ENCODE results near the gene PPP1R12B.
"Not testable (repeated sequence)": the region's sequence is repeated elsewhere in the genome, so short reads cannot be mapped to it uniquely, and the experiment has no call there.

PPP1R12B gene

GRCh38 chr1:202493112-202493511, 144.6 kb downstream of the PPP1R12B start:
- not testable (repeated sequence) for FAIRE-seq; DNase-seq (ENCODE audit: insufficient read length, low spot score)

- FAIRE-seq, result no peak
Measured at GRCh38 chr1:202498542-202498941, 150.0 kb downstream of the PPP1R12B start.

GRCh38 chr1:202499997-202500396, 151.5 kb downstream of the PPP1R12B start:
- not testable (repeated sequence) for FAIRE-seq

More at GRCh38 chr1:202498542-202498941, 150.0 kb downstream of the PPP1R12B start:
- DNase-seq (ENCODE audit: insufficient read length, low spot score), result no peak
- no peak for TF ChIP-seq CTCF (IDR thresholded peaks at IDR 0.05; ENCODE audit: insufficient read depth, missing control alignments)

GRCh38 chr1:202501281-202501680, 152.8 kb downstream of the PPP1R12B start:
- FAIRE-seq (no peak), DNase-seq (ENCODE audit: insufficient read length, low spot score) (no peak)
- TF ChIP-seq CTCF (IDR thresholded peaks at IDR 0.05; ENCODE audit: insufficient read depth, missing control alignments), result peak; percentile 66

More at GRCh38 chr1:202499997-202500396, 151.5 kb downstream of the PPP1R12B start:
- DNase-seq (ENCODE audit: insufficient read length, low spot score), result not testable (repeated sequence)

- no peak for TF ChIP-seq CTCF (IDR thresholded peaks at IDR 0.05; ENCODE audit: insufficient read depth, missing control alignments)
- DNase-seq (ENCODE audit: insufficient read length, low spot score), result no peak
- FAIRE-seq, result no peak
Measured at GRCh38 chr1:202505356-202505755, 156.9 kb downstream of the PPP1R12B start.

- FAIRE-seq; DNase-seq (ENCODE audit: insufficient read length, low spot score): not testable (repeated sequence)
Measured at GRCh38 chr1:202505880-202506575, 157.5 kb downstream of the PPP1R12B start.

GRCh38 chr1:202508863-202509262, 160.4 kb downstream of the PPP1R12B start:
- DNase-seq (ENCODE audit: insufficient read length, low spot score); FAIRE-seq: not testable (repeated sequence)

GRCh38 chr1:202513875-202514274, 165.4 kb downstream of the PPP1R12B start:
- FAIRE-seq; DNase-seq (ENCODE audit: insufficient read length, low spot score): not testable (repeated sequence)

GRCh38 chr1:202516434-202516877, 168.0 kb downstream of the PPP1R12B start:
- no peak for TF ChIP-seq CTCF (IDR thresholded peaks at IDR 0.05; ENCODE audit: insufficient read depth, missing control alignments)
- FAIRE-seq (no peak), DNase-seq (ENCODE audit: insufficient read length, low spot score) (no peak)

- FAIRE-seq; DNase-seq (ENCODE audit: insufficient read length, low spot score): not testable (repeated sequence)
Measured at GRCh38 chr1:202517146-202517545, 168.6 kb downstream of the PPP1R12B start.

- DNase-seq (ENCODE audit: insufficient read length, low spot score); FAIRE-seq: not testable (repeated sequence)
Measured at GRCh38 chr1:202518180-202518579, 169.7 kb downstream of the PPP1R12B start.

GRCh38 chr1:202518905-202519304, 170.4 kb downstream of the PPP1R12B start:
- not testable (repeated sequence) for FAIRE-seq; DNase-seq (ENCODE audit: insufficient read length, low spot score)

- DNase-seq (ENCODE audit: insufficient read length, low spot score); FAIRE-seq: not testable (repeated sequence)
Measured at GRCh38 chr1:202520129-202520856, 171.8 kb downstream of the PPP1R12B start.

GRCh38 chr1:202520857-202521216, 172.3 kb downstream of the PPP1R12B start:
- not testable (repeated sequence) for FAIRE-seq; DNase-seq (ENCODE audit: insufficient read length, low spot score)

GRCh38 chr1:202521484-202521883, 173.0 kb downstream of the PPP1R12B start:
- FAIRE-seq; DNase-seq (ENCODE audit: insufficient read length, low spot score): not testable (repeated sequence)
